Uterus (tissue), 4 donors: ENCODE results near the gene VWA1. TPM values are rescaled to one million over a fixed set of nuclear protein-coding genes. Genes with fewer than 3 reads are reported as not detected.
"Not testable (repeated sequence)": the region's sequence is repeated elsewhere in the genome, so short reads cannot be mapped to it uniquely, and the experiment has no call there.

Experiments
- DNase-seq, 2 donors: peaks; one replicate each; pipeline ENCODE4 v3.0.0-alpha.2; 2019 to 2020
- H3K27ac ChIP-seq, 2 donors: fragments of 200-600 bp; sonication (generic); 1 replicate in 1 of 2; 2 replicates in 1 of 2; pipeline ENCODE4 v1.5.1; 2016 to 2018
- H3K27me3 ChIP-seq, 2 donors: fragments of 200-600 bp; sonication (generic); one replicate each; pipeline ENCODE4 v1.5.1; 2018 to 2019; ENCODE audit warnings: control low read depth in 1 of 2
- H3K36me3 ChIP-seq, 2 donors: fragments of 200-600 bp; sonication (generic); one replicate each; pipeline ENCODE4 v1.5.1; 2019; ENCODE audit warnings: control low read depth in 1 of 2
- H3K4me1 ChIP-seq, 2 donors: fragments of 200-600 bp; sonication (generic); one replicate each; pipeline ENCODE4 v1.5.1; 2018 to 2019; ENCODE audit warnings: control low read depth in 1 of 2
- H3K4me3 ChIP-seq, 2 donors: fragments of 200-600 bp; sonication (generic); 1 replicate in 1 of 2; 2 replicates in 1 of 2; pipeline ENCODE4 v1.5.1; 2018 to 2019; ENCODE audit warnings: mild to moderate bottlenecking in 1 of 2
- H3K9me3 ChIP-seq, 2 donors: fragments of 200-600 bp; sonication (generic); one replicate each; pipeline ENCODE4 v1.5.1; 2019; ENCODE audit warnings: control low read depth in 1 of 2
- POLR2A ChIP-seq, 2 donors: fragments of 450-650 bp; IDR thresholded peaks; one replicate each; pipeline ENCODE4 v1.6.1; 2016; ENCODE audit warnings: antibody characterized with exemption in 2 of 2, mild to moderate bottlenecking in 1 of 2, moderate library complexity in 1 of 2
- intact Hi-C: fragments of 100-400 bp; cut with DNase I; formaldehyde crosslinking; loops from one replicate; pipeline ENCODE4 v1.15.1; 2023; ENCODE audit warnings: low total_unique reads
- total RNA-seq, 4 donors: library from RNA; depleted of rRNA in 3 of 4; stranded (reverse); fragments of >200 nt in 3 of 4; gene quantifications; one replicate each; pipeline versions ENCODE4 v1.1.0 to v1.2.4, GENCODE V29; 2014 to 2023
- TF ChIP-seq, protein P1 (sequence below), 4 experiments: fragments of 200-600 bp in 2 of 4; fragments of 450-650 bp in 2 of 4; sonication (generic) in 2 of 4; IDR thresholded peaks; one replicate each; pipeline ENCODE4 v1.5.1; 2016 to 2019; ENCODE audit warnings: antibody characterized with exemption in 4 of 4, mild to moderate bottlenecking in 2 of 4, moderate library complexity in 1 of 4
- donor health status: DM: yes; HTN: yes; CAD: no.

VWA1 gene
- total RNA-seq, 4 donors from 2014 or later = 15.6 to 67.1 (median 47.1) TPM

DNA sequence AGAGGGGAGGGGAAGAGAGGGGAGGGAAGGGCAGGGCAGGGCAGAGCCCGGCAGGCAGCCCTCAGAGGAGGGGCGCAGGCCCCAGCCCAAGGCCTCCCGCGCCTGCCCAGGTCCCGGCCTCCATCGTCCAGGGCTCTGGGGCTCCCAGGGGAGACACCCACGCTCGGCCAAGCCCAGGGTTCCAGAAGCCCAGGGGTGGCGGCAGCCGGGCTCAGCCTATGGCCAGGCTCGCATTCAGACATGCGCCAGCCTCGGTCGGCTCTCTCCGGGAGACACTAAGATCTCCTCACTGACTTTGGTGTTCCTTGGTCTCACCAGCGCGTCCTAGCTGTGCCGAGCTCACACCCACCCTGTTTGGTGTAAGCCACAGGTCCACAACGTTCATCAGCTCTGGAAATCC is 7.3 kb upstream of the VWA1 start:
- no peaks in the 10 kb centered on the region for H3K9me3 ChIP-seq
- DNase-seq = no peak
- no peaks in the 10 kb centered on the region for H3K36me3 ChIP-seq
- intact Hi-C loops = no loop called here
- no peaks in the 10 kb centered on the region for H3K27me3 ChIP-seq
- H3K27ac ChIP-seq = peak overlapping the region in 1 of 2 donors; percentile 14
- peaks cover 9 to 27% of the 10 kb centered on the region in 2 donors for H3K4me1 ChIP-seq
- H3K4me3 ChIP-seq = no peak overlapping the region
- TF ChIP-seq, protein P1, sequence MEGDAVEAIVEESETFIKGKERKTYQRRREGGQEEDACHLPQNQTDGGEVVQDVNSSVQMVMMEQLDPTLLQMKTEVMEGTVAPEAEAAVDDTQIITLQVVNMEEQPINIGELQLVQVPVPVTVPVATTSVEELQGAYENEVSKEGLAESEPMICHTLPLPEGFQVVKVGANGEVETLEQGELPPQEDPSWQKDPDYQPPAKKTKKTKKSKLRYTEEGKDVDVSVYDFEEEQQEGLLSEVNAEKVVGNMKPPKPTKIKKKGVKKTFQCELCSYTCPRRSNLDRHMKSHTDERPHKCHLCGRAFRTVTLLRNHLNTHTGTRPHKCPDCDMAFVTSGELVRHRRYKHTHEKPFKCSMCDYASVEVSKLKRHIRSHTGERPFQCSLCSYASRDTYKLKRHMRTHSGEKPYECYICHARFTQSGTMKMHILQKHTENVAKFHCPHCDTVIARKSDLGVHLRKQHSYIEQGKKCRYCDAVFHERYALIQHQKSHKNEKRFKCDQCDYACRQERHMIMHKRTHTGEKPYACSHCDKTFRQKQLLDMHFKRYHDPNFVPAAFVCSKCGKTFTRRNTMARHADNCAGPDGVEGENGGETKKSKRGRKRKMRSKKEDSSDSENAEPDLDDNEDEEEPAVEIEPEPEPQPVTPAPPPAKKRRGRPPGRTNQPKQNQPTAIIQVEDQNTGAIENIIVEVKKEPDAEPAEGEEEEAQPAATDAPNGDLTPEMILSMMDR (IDR thresholded peaks at IDR 0.05) = no peak
- no peak for TF ChIP-seq POLR2A (IDR thresholded peaks at IDR 0.05)

DNA sequence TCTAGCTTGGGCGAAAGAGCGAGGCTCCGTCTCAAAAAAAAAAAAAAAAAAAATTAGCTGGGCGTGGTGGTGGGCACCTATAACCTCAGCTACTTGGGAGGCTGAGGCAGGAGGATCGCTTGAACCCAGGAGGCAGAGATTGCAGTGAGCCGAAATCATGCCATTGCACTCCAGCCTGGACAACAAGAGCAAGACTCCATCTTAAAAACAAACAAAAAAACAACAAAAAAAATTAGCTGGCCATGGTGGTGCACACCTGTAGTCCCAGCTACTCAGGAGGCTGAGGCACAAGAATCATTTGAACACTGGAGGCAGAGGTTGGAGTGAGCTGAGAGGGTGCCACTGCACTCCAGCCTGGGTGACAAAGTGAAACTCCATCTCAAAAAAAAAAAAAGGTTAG is 6.5 kb upstream of the VWA1 start:
- peaks cover 9 to 31% of the 10 kb centered on the region in 2 donors for H3K4me1 ChIP-seq
- H3K27me3 ChIP-seq, H3K36me3 ChIP-seq, H3K4me3 ChIP-seq, intact Hi-C loops, DNase-seq, H3K9me3 ChIP-seq: not testable (repeated sequence)
- peak overlapping the region; percentile 95 to 98 for H3K27ac ChIP-seq

DNA sequence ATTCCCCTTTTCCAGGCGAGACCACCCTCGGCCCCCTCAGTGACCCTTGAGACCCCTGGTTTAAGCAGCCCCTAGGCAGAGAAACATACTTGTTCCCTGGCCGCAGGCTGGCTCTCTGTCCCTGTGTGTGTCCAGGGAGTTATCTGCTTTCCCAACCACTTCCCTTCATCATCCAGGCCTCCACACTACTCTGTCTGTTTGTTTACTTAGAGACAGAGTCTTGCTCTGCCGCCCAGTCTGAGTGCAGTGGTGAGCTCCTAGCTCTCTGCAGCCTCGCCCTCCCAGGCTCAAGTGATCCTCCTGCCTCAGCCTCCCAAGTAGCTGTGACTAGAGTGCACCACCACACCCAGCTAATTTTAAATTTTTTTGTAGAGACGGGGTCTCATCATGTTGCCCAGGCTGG is 5.8 kb upstream of the VWA1 start:
- H3K36me3 ChIP-seq = no peaks in the 10 kb centered on the region
- no peak overlapping the region for H3K4me3 ChIP-seq
- TF ChIP-seq POLR2A (IDR thresholded peaks at IDR 0.05) = no peak
- TF ChIP-seq, protein P1 (IDR thresholded peaks at IDR 0.05) = no peak
- no peaks in the 10 kb centered on the region for H3K27me3 ChIP-seq
- peaks cover 9 to 38% of the 10 kb centered on the region in 2 donors for H3K4me1 ChIP-seq
- peak overlapping the region; percentile 95 to 98 for H3K27ac ChIP-seq
- no peak for DNase-seq
- intact Hi-C loops = no loop called here
- no peaks in the 10 kb centered on the region for H3K9me3 ChIP-seq

DNA sequence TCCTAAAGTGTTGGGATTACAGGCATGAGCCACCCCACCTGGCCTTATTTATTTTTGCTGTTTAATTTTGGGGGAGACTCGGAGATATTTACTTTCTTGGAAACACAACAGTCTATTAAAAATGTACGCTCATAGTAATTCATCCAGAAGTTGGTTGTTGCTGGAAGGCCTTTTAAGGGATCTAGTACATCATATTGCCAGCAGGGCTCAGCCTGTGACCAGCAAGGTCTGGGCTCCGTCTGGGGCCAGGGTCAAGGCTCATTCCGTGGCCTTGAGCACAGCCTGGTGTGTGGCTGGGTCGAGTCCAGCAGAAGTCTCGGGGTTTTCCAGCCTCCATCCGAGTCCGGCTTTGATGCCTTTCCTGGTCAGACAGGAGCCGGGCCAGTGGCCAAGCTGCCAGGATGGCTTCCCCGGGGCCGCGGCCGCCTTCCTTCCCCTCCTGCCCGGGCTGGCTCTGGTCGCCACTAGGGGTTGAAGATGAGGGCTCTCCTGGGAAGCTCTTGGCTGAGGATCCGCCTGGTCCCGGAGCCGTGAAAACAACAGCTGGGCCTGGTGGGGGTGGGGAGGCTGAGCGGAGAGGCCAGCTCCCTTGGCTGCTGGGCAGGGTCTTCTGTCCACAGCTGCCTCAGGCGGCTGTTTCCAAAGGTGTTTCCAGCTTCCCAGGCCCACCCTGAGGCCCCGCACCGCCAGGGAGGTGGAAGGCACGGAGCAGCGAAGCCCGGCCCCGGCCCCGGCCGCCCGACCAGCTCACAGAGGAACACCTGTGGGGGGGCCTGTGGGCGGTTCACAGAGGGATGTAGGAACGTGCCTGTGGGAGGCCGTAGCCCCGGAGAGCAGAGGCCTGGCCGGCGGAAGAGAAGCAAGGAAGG is 5.1 kb upstream of the VWA1 start:
- H3K4me1 ChIP-seq = peaks cover 9 to 45% of the 10 kb centered on the region in 2 donors
- peak overlapping the region; percentile 6 to 10 for H3K4me3 ChIP-seq
- TF ChIP-seq, protein P1 (IDR thresholded peaks at IDR 0.05) = peak; percentile 22 to 41 (median 34)
- peak in 1 of 2 donors; percentile 19 for TF ChIP-seq POLR2A (IDR thresholded peaks at IDR 0.05)

DNA sequence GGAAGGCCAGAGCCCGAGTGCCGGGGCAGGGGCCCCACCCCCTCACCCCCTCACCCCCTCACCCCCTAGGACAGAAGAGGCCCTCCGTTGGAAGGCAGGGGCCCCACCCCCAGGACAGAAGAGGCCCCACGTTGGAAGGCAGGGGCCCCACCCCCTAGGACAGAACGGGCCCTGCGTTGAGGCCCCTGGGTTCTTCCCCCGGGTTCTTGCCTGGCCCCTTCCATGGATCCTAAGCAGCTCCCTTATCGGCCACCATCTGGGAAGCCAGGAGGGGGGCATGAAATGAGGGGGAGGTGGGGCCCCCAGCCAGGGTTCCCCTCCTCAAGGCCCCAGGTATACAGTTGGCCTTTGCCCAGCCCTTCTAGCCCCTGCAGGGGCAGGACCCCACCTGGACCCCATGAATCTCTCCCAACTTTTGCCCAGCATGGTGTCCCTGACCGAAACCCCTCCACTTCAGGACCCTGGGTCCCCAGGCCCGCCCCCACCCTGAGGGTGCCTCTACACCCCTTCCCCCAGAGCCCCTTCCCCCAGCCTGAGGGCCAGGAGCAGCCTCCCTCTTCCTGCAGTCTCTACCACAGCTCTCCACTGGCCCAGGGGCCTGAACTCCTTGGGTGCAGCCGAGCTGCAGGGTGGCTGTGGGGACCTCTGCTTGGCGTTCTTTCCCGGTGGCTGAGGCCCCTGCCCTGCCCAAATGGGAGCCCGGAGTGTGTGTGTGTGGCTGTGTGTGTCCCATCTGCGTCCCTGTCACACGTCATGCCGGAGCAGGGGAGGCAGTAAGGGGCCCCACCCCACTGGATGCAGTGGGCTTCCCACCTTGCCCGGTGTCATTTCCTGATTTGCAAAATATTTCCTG is 4.3 kb upstream of the VWA1 start:
- DNase-seq = no peak
- Histone ChIP-seq H3K4me3 (no peak overlapping the region), H3K27ac (peak overlapping the region; percentile 95 to 98), H3K27me3 (no peaks in the 10 kb centered on the region), H3K9me3 (no peaks in the 10 kb centered on the region), H3K36me3 (no peaks in the 10 kb centered on the region), H3K4me1 (peaks cover 9 to 52% of the 10 kb centered on the region in 2 donors)
- TF ChIP-seq, protein P1 (IDR thresholded peaks at IDR 0.05) = no peak
- no peak for TF ChIP-seq POLR2A (IDR thresholded peaks at IDR 0.05)
- intact Hi-C loops = no loop called here

More for the DNA sequence above, 5.1 kb upstream of the VWA1 start:
- peak overlapping the region; percentile 95 to 98 for H3K27ac ChIP-seq
- no peaks in the 10 kb centered on the region for H3K9me3 ChIP-seq
- intact Hi-C loops = no loop called here
- H3K27me3 ChIP-seq = no peaks in the 10 kb centered on the region
- DNase-seq = peak; percentile 80 to 87
- no peaks in the 10 kb centered on the region for H3K36me3 ChIP-seq
